Smooth muscle cell (in vitro differentiated cells): ENCODE results near the gene IQGAP2. TPM values are rescaled to one million over a fixed set of nuclear protein-coding genes. Genes with fewer than 3 reads are reported as not detected.

Experiments used
- DNase-seq: peaks from one replicate; lab custom pipeline; 2025; ENCODE audit not compliant: unreplicated experiment; lab: John Stamatoyannopoulos, UW
- H2AFZ ChIP-seq: fragments of 200-600 bp; sonication (generic); 2 replicates; pipeline ENCODE4 v1.6.0; 2016; ENCODE audit warnings: antibody characterized with exemption, low read depth, mild to moderate bottlenecking
- H3F3A ChIP-seq: fragments of 200-600 bp; sonication (generic); 2 replicates; pipeline ENCODE4 v1.6.0; 2017; ENCODE audit warnings: antibody characterized with exemption, low read depth
- H3K27ac ChIP-seq: fragments of 200-600 bp; sonication (generic); 2 replicates; pipeline ENCODE4 v1.5.1; 2016; ENCODE audit warnings: low read depth, mild to moderate bottlenecking
- H3K27me3 ChIP-seq: fragments of 200-600 bp; sonication (generic); 2 replicates; pipeline ENCODE4 v1.6.1; 2016; ENCODE audit warnings: low read depth, mild to moderate bottlenecking
- H3K36me3 ChIP-seq: fragments of 200-600 bp; sonication (generic); 2 replicates; pipeline ENCODE4 v1.5.1; 2016; ENCODE audit warnings: low read depth
- H3K4me1 ChIP-seq: fragments of 200-600 bp; sonication (generic); 2 replicates; pipeline ENCODE4 v1.5.1; 2016; ENCODE audit warnings: low read depth
- H3K4me2 ChIP-seq: fragments of 200-600 bp; sonication (generic); 2 replicates; pipeline ENCODE4 v1.6.0; 2016; ENCODE audit warnings: mild to moderate bottlenecking
- H3K4me3 ChIP-seq: fragments of 200-600 bp; sonication (generic); 2 replicates; pipeline ENCODE4 v1.5.1; 2016; ENCODE audit warnings: mild to moderate bottlenecking
- H3K79me2 ChIP-seq: fragments of 200-600 bp; sonication (generic); 2 replicates; pipeline ENCODE4 v1.6.0; 2016; ENCODE audit warnings: low read depth, mild to moderate bottlenecking
- H3K9ac ChIP-seq: fragments of 200-600 bp; sonication (generic); 2 replicates; pipeline ENCODE4 v1.6.0; 2016; ENCODE audit warnings: low read depth
- H3K9me3 ChIP-seq: fragments of 200-600 bp; sonication (generic); replicated peaks from 2 replicates; pipeline ENCODE4 v1.5.1; 2016; ENCODE audit warnings: low read depth
- H4K20me1 ChIP-seq: fragments of 200-600 bp; sonication (generic); 2 replicates; pipeline ENCODE4 v1.6.0; 2016; ENCODE audit warnings: low read depth
- WGBS: methylation state at CpG from one replicate; pipeline ENCODE4 v1.1.7; 2016; ENCODE audit warnings: low lambda C conversion rate; 5-methylcytosine and 5-hydroxymethylcytosine counted together
- polyA plus RNA-seq: library from polyadenylated mRNA; unstranded; fragments of >200 nt; fragmentation: Nextera tagmentation; extraction: Ambion mirVana; gene quantifications from 2 replicates; pipeline ENCODE4 v1.2.1, GENCODE V29; 2016
- total RNA-seq: library from RNA; depleted of rRNA; stranded (reverse); fragments of >200 nt; gene quantifications from 2 replicates; pipeline ENCODE4 v1.2.3, GENCODE V29; 2014
- TF ChIP-seq, protein P1 (sequence below): fragments of 200-600 bp; sonication (generic); IDR thresholded peaks from 2 replicates; pipeline ENCODE4 v1.5.1; 2017; ENCODE audit warnings: borderline replicate concordance, mild to moderate bottlenecking, antibody characterized with exemption; ENCODE audit not compliant: insufficient read depth, poor library complexity, severe bottlenecking

Gene IQGAP2
- total and polyA plus RNA-seq, 2 experiments from 2014 or later, result 7.3 to 16.6 TPM

DNA sequence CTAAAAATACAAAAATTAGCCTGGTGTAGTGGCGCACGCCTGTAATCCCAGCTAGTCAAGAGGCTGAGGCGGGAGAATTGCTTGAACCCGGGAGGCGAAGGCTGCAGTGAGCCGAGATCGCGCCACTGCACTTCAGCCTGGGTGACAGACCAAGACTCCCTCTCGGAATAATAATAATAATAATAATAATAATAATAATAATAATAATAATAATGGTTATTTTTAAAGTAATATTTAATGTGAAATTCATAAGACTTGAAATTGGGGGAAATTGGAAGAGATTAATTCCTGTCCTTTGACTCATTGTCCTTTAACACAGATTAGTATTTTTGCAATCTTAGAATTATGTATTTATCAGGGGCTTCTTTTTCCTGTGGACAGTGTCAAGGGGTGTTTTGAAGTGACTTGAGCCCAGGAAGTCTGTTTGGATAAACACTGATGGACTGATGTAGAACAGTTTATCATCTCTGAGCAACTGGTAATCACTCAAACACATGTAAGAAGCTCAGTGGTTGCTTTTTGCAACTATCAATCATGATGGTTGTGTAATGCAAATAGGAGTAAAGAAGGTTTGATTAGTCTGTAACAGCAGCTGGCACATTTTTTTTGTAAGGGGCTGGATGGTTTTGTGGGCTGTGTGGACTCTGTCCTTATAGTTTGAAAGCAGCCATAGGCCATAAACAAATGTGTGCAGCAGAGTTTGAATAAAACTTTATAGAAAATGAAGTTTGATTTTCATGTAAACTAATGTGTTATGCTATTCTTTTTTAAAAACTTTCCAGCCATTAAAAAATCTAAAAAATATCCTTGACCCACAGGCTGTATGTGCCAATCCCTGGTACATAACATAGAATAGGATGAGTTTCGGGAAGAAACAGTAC lies 126.6 kb downstream of the IQGAP2 start:
- no peak overlapping the region for H3K9ac ChIP-seq
- 98% methylated on average over 10 of the region's 10 CpGs for WGBS
- H4K20me1 ChIP-seq, result no peaks in the 10 kb centered on the region
- H3K27ac ChIP-seq, result no peak overlapping the region
- H3K4me2 ChIP-seq, result no peak overlapping the region
- H3K27me3 ChIP-seq, result no peaks in the 10 kb centered on the region
- no peaks in the 10 kb centered on the region for H3K79me2 ChIP-seq
- H3K36me3 ChIP-seq, result no peaks in the 10 kb centered on the region
- peaks cover 4% of the 10 kb centered on the region for H3F3A ChIP-seq
- no peaks in the 10 kb centered on the region for H3K9me3 ChIP-seq
- no peak for DNase-seq
- H3K4me3 ChIP-seq, result no peak overlapping the region
- no peaks in the 10 kb centered on the region for H3K4me1 ChIP-seq
- no peak overlapping the region for H2AFZ ChIP-seq
- TF ChIP-seq, protein P1, sequence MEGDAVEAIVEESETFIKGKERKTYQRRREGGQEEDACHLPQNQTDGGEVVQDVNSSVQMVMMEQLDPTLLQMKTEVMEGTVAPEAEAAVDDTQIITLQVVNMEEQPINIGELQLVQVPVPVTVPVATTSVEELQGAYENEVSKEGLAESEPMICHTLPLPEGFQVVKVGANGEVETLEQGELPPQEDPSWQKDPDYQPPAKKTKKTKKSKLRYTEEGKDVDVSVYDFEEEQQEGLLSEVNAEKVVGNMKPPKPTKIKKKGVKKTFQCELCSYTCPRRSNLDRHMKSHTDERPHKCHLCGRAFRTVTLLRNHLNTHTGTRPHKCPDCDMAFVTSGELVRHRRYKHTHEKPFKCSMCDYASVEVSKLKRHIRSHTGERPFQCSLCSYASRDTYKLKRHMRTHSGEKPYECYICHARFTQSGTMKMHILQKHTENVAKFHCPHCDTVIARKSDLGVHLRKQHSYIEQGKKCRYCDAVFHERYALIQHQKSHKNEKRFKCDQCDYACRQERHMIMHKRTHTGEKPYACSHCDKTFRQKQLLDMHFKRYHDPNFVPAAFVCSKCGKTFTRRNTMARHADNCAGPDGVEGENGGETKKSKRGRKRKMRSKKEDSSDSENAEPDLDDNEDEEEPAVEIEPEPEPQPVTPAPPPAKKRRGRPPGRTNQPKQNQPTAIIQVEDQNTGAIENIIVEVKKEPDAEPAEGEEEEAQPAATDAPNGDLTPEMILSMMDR, result no peak

DNA sequence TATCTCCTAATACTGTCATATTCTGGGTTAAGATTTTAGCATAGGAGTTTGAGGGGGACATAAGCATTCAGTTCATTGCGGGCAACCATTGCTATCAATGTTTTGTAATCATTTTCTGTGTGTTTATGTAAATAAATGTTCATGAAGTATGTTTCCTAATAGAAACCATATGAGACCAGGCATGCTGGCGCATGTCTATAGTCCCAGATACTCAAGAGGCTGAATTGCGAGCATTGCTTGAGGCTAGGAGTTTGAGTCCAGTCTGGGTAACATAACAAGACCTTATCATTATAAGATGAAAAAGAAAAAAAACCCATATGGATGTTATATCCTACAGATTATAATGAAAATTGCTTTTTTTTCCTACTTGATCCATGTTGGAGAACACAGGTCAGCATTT lies 129.0 kb downstream of the IQGAP2 start:
- 95% methylated on average over 3 of the region's 3 CpGs for WGBS
- Histone ChIP-seq H3K27me3 (no peaks in the 10 kb centered on the region), H3K9me3 (no peaks in the 10 kb centered on the region), H3F3A (no peaks in the 10 kb centered on the region), H4K20me1 (no peaks in the 10 kb centered on the region), H3K27ac (no peak overlapping the region), H2AFZ (no peak overlapping the region), H3K36me3 (no peaks in the 10 kb centered on the region), H3K4me3 (no peak overlapping the region), H3K4me2 (no peak overlapping the region), H3K9ac (no peak overlapping the region), H3K79me2 (no peaks in the 10 kb centered on the region), H3K4me1 (peaks cover under 1% of the 10 kb centered on the region)
- TF ChIP-seq, protein P1, result no peak
- DNase-seq, result no peak

DNA sequence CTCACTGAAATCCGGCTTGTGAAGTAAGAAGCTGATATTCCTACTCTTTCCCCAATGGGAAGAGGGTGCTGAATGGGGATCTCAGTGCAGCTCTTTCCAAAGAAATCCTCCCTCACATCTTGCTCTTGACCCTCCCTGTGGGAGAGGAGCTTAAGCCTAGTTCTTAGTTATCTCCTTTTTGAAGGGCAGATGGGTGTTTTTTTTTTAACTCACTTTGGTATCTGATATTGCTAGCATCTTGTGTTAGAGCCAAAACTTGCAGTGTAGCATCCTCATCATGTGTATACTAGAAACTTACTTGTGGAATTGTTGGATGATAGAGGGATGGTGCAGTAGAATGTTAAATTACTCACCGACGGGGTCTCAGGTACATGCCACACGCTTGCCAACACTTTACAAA lies 129.9 kb downstream of the IQGAP2 start:
- H3K27me3 ChIP-seq, result no peaks in the 10 kb centered on the region
- no peak overlapping the region for H3K27ac ChIP-seq
- no peak overlapping the region for H2AFZ ChIP-seq
- TF ChIP-seq, protein P1, result no peak
- 96% methylated on average over 4 of the region's 4 CpGs for WGBS
- no peaks in the 10 kb centered on the region for H3K36me3 ChIP-seq
- H3K79me2 ChIP-seq, result no peaks in the 10 kb centered on the region
- DNase-seq, result no peak
- H3K9me3 ChIP-seq, result no peaks in the 10 kb centered on the region
- peaks cover 2% of the 10 kb centered on the region for H3K4me1 ChIP-seq
- no peak overlapping the region for H3K4me3 ChIP-seq
- H3F3A ChIP-seq, result no peaks in the 10 kb centered on the region
- no peak overlapping the region for H3K9ac ChIP-seq
- H3K4me2 ChIP-seq, result no peak overlapping the region
- H4K20me1 ChIP-seq, result no peaks in the 10 kb centered on the region

DNA sequence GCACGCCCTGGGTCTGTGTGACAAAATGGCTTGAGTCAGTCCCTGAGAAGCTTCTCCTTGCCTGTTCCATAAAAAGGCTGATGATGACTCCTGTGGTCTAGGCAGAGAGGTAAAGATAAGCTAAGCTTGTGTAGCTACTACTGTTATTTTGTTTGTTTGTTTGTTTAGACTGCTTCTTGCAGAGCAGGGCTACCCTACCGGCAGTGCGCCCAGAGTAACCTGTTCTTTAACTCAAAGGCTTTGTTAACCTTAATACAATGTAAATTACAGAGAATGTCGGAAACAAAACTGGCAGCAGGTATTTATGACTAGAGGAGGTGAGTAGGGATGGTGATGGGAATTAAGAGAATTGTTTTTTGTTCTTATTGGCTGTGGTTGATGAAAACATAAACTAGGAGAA lies 132.5 kb downstream of the IQGAP2 start:
- Histone ChIP-seq H3K4me2 (no peak overlapping the region), H3K9me3 (no peaks in the 10 kb centered on the region), H3K9ac (no peak overlapping the region), H3K79me2 (no peaks in the 10 kb centered on the region), H3K4me1 (peaks cover 2% of the 10 kb centered on the region), H4K20me1 (no peaks in the 10 kb centered on the region), H3K27ac (no peak overlapping the region), H3K27me3 (no peaks in the 10 kb centered on the region), H3K36me3 (no peaks in the 10 kb centered on the region), H3K4me3 (no peak overlapping the region), H2AFZ (no peak overlapping the region), H3F3A (no peaks in the 10 kb centered on the region)
- no peak for DNase-seq
- WGBS, result 60% methylated on average over 4 of the region's 4 CpGs
- TF ChIP-seq, protein P1, result no peak
